Measurements from ENCODE around the gene MUCL3.

DNA sequence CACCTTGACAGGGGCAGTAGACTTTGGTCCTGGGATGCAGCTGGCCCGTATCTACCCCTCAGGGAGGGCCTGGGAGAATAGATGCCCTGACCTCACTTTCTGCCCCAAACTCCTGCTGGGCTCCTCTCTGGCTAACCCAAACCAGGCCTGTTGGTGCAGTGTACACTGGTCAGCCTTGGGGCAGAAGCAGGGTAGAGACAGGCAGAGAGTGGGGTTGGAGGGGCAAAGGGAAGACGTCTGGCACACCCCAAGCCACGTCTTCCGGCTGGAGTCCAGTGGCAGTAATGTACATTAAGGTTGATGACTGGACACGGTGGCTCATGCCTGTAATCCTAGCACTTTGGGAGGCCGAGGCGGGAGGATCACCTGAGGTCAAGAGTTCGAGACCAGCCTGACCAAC is 47.1 kb upstream of the MUCL3 start:
- TF ChIP-seq, protein P1, sequence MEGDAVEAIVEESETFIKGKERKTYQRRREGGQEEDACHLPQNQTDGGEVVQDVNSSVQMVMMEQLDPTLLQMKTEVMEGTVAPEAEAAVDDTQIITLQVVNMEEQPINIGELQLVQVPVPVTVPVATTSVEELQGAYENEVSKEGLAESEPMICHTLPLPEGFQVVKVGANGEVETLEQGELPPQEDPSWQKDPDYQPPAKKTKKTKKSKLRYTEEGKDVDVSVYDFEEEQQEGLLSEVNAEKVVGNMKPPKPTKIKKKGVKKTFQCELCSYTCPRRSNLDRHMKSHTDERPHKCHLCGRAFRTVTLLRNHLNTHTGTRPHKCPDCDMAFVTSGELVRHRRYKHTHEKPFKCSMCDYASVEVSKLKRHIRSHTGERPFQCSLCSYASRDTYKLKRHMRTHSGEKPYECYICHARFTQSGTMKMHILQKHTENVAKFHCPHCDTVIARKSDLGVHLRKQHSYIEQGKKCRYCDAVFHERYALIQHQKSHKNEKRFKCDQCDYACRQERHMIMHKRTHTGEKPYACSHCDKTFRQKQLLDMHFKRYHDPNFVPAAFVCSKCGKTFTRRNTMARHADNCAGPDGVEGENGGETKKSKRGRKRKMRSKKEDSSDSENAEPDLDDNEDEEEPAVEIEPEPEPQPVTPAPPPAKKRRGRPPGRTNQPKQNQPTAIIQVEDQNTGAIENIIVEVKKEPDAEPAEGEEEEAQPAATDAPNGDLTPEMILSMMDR (IDR thresholded peaks at IDR 0.05) = no peak
- TF ChIP-seq POLR2A (IDR thresholded peaks at IDR 0.05) = no peak
